Skeletal muscle cell (primary cell): ENCODE data around the gene ZC3H6.
"Not testable (repeated sequence)": the region's sequence is repeated elsewhere in the genome, so short reads cannot be mapped to it uniquely, and the experiment has no call there.

Source experiments
- DNase-seq: peaks from one replicate; pipeline ENCODE4 v3.0.0-alpha.2; 2010; ENCODE audit warnings: low read depth
- H3K4me3 ChIP-seq: 2 replicates; pipeline ENCODE4 v1.5.1; 2011; ENCODE audit warnings: low read depth, mild to moderate bottlenecking, control low read depth, low read length, moderate library complexity

The ZC3H6 gene

DNA sequence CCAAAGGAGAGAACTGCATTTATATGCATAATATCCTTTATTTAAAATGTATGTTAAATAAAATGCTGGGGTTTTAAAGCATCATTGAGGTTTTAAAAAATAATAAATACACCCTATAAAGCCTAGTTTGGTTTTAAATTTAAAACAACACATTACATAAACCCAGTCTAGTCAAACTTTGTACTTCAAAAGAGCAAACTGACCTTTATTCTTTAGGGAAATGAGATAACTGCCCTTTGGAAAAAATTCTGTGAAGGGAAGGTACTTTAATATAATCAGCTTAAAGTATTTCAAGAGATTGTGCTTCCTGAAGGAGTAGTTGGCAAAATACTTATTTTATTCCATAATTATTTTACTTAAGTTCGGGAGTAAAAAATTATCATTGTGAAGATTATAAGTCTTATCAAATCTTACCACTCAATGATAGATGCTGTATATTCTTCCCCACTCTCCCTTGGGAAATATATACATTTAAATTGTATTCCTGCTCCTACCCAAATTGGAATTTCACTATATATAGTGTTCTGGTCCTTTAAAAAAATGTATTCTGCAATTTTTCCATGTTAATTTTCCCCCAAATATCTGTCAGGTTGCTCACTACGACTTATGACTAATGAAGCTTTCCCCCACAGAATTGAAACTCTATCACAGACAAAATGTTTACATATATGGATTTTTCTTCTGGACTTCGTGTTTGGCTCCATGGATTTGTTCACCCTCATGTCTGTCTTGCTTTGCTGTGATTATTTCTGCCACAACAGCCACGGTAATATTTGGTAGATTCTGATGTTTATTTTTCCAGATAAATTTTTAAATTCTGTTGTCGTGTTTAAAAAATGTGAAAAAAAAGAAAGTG is 42.1 kb downstream of the ZC3H6 start:
- no peak for DNase-seq

DNA sequence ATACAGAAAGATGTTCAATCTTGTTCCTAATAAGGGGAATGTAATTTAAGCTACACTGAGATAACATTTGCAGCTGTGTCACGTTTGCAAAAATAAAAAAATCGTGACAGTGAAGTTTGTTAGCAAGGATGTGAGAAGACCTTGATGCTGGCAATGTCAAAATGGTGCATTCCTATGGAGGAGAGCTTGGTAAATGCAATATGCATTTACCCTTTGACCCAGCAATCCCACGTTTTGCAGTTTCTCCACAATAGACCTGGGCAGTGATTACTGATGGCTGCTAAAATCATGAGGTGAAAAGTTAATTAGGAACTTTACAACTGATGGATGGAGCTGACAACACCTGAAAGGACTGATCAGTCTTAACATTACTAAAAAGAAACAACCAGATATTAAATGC is 43.1 kb downstream of the ZC3H6 start:
- no peak for DNase-seq
- H3K4me3 ChIP-seq, result no peak overlapping the region

More for the DNA sequence above, 42.1 kb downstream of the ZC3H6 start:
- H3K4me3 ChIP-seq, result no peak overlapping the region

DNA sequence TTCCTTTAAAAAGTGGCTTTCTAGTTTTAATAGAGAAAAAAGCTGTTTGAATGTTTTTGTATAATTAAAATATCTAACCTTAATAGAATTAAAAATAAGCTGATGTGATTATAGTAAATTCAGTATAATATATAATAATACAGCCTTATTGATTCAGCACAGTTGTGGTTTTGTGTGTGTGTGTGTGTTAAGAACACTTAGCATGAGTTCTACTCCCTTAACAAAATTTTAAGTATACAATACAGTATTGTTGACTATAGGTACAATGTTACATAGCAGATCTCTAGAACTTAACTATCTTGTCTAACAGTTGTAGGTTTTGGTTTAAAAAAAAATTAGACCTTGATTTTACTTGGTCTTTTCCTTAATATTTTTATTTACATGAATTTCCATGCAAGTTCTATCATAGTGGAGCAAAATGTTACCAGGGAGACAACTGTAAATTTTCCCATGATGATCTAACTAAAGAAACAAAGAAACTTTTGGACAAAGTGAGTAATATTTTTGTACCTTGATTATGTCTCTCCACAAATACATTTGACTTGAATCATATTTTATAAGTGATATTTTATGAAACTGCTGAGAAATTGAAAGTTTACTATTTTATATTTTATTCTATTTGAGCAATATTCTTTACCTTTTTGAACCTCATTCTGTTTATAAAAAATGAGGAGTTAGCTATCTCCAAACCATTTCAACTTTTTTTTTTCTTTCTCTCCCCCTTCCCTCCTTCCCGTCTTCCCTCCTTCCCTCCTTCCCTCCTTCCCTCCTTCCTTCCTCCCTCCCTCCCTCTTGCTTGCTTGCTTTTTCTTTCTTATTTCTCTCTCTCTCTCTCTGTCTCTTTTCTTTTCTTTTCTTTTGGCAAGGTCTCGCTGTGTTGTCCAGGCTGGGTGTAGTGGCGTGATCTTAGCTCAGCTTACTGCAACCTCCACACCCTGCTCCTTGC is 46.3 kb downstream of the ZC3H6 start:
- no peak for DNase-seq
- H3K4me3 ChIP-seq, result no peak overlapping the region

DNA sequence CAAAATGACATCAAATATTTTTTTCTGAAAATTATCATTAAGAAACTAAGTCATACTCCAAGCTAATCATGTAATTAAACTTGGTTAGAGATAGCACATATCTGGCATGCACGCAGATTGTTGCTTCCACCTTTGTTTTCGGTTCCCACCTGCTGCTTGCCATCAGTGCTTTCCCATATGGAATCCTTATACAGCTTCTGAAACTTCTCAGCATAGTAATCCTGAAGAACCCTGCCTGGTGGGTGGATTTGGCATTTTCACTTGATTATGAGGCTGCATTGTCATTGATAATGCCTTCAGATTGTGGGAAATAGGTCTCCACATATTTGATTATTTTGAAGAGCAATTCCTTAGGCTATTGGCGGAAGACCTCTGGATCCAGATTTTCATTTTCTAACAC is 47.5 kb downstream of the ZC3H6 start:
- no peak overlapping the region for H3K4me3 ChIP-seq
- DNase-seq, result no peak

DNA sequence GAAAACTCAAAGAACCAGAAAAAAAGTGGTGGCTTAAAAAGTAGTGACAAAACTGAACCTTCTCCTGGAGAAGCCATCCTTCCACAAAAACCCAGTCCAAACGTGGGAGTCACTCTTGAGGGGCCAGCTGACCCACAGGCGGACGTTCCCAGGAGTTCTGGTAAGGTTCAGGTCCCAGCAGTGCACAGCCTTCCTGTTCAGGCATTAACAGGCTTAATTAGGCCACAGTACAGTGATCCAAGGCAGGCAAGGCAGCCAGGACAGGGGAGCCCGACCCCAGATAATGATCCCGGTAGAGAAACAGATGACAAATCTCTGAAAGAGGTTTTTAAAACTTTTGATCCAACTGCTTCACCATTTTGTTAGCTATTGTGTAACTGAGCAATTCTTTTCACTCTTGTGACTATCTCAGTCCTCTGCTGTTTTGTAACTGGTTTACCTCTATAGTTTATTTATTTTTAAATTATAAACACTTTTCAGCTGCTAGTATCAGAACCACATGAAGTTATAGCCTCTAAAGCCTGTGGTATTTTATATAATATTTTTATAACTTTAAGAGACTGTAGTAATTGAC is 56.8 kb downstream of the ZC3H6 start:
- no peak overlapping the region for H3K4me3 ChIP-seq
- no peak for DNase-seq

DNA sequence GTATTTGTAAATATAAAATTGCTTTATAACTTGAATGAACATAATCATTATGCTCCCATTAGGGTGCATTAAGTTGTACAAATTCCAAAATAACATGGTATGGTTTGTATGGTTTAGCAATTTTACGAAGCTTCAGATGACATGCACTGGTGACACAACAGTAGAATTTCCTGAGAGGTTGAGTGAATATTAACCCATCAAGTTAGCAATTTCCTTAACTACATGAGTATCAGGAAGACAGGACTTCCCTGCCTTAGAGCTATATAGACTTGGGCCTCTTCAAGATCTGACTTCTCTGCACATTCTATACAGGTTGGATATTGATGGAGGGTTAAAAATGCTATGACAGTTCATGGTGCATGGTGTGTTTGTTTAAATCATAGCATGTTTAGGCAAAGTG is 60.2 kb downstream of the ZC3H6 start:
- no peak for DNase-seq
- no peak overlapping the region for H3K4me3 ChIP-seq

DNA sequence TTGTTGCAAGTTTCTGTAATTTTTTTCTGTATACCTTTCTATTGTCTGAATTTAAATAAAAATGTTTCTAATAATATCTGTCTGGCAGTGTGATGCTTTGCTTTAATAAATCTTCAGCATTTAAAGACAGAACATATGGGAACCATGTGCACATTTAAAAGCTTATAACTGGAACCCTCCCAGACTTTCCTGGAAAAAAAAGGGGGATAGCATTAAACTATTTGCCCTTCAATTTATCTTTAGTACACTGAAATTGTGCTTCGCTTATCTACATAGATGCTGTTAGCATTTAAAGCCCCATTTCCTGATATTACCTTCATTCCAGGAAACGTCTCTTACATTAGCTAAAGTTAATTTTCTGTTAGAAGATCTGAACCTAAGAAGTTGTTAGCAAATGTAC is 64.6 kb downstream of the ZC3H6 start:
- no peak for DNase-seq
- H3K4me3 ChIP-seq, result no peak overlapping the region

DNA sequence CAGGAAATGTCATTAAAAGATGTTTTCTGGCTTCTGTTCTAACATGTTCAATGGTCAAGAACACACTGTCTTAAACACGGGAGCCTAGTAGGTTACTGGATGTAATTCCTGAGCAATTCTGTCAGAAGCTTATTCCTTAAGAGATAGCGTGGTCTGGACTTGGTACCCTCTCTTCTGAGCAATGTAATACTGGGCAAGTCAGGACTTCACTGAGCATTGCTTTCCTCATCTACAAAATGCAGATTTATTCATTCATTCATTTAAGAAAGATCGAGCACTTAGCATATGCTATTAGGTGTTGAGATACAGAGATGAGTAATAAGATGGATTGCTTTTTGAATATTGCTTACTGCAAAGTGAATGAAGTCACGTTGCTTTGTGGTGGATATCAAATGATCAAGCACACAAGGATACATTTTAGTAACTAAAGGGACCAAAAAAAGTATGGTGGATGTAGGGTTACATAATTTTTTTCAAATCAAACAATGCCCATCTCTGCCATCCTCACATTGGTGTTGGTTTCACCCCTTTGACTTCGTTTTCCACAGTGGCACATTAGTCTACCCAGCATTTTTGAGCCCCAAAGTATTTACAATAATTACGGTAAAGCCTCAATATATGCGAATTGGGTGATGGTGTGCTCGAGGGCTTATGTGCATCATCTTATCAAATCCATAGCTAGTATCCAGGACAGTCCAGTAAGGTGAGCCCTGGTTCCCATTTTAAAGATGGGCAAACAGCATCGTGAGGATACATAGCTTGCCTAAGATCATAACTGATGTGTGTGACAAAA is 65.3 kb downstream of the ZC3H6 start:
- no peak for DNase-seq

DNA sequence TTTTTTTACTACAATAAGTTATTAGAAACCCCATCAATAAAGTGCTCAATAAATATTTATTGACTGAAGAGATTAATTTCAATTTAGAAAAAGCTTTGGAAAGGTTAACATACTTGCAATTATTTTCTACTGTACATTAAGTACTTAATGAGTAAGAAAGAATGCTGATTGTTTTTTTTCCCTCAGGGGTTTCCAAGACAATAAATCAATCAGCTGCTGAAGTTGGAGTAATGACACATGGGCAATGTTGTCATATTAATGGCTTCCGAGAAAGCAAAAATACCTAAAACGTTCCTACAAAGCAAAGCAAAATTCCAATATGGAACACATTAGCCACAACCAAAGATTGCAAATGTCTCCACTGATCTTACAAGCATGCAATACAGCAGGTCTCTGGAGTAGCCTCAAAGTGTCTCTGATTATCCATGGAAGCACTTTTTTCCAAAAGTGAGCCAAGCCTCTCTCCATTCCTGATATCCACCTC is 66.7 kb downstream of the ZC3H6 start:
- H3K4me3 ChIP-seq, result no peak overlapping the region
- DNase-seq, result no peak

More for the DNA sequence above, 65.3 kb downstream of the ZC3H6 start:
- H3K4me3 ChIP-seq, result no peak overlapping the region

DNA sequence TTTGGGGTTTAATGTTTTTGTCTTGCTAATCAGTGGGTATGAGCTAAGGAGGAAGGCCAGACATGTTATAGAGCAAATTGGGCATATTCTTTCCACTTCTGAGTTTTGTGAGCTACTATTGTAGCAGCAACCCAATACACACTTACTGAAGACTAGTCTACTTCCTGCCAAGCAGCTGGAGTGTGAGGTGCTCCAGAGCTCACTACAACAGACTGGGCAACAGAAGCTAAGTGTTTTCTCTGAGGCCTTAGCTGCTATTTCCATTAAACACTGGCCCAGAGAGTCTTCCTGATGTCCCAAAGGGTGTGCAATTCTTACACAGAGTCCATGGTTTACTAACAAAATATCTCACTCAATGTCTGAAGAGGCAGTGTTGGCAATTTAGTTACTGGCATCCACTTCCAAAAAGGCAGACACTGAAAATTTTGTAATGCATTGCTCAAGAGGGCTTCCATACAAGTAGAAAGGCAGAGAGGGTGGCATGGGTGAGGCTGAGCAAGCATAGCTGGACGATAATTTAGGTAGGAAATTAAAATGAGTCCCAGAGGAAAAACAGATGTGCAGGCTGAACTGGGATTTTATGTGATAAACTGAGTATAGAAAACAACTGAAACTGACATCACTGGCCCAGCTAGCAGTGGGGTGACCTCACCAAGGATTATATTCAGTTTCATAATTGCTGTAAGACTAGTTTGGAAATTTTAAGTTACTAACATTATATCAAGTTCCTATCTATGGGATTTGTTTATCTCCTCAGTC is 68.6 kb downstream of the ZC3H6 start:
- H3K4me3 ChIP-seq, result no peak overlapping the region
- peak; percentile 0 for DNase-seq

DNA sequence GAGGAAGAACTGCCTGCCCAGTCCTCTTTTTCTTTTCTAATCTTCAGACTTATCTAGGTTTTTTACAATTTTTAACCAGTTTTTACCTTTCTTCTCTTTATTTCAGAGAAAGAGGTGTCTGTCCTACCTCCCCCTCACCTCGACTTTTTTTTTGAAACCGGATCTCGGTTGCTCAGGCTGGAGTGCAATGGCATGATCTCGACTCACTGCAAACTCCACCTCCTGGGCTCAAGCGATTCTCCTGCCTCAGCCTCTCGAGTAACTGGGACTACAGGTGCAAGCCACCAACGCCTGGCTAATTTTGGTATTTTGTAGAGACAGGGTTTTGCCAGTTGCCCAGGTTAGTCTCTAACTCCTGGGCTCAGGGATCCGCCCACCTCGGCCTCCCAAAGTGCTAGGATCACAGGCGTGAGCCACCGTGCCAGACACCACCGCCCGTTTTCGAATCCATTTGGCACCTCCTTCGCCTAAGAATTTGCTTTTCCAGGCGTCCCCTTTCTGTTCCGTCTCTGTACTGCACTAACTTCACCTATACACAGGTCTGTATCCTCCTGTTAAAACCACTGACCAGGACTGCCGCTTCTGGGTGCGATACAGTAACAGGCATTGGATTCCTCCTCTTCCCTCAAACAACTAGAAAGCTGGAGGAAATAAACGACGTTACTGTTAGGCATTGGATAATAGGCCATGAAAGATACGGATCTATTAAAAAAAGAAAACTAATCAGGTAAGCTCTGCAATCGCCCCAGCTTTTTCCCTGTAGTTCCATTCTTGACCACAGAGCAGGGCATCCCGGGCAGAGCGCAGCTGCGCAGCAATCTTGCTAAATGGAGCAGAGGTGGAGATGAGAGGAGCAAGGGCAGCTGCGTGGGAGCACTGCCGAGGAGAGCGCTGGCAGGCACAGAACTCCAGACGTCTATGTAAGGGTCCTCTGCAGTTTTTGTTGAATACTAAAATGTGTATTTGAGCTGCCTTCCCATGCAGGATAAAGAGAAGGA is 69.9 kb downstream of the ZC3H6 start:
- no peak overlapping the region for H3K4me3 ChIP-seq
- DNase-seq, result no peak

DNA sequence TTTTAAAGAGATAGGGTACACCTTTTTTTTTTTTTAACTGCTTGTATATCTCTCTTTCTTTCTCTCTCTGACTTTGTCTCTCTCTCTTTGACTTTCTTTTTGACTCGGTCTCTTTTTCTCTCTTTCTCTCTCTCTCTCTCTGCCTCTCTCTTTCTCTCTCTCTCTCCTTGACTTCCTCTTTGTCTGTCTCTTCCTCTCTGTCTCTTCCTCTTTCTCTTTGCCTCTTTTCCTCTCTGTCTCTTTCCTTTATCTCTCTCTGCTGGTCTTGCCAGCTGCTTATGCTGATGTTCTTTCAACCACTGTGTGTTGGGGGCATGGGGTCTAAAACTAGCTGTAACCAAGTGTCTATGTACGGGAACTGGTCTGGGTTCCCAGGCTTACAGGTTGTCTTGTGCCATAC is 76.9 kb downstream of the ZC3H6 start:
- not testable (repeated sequence) for H3K4me3 ChIP-seq

DNA sequence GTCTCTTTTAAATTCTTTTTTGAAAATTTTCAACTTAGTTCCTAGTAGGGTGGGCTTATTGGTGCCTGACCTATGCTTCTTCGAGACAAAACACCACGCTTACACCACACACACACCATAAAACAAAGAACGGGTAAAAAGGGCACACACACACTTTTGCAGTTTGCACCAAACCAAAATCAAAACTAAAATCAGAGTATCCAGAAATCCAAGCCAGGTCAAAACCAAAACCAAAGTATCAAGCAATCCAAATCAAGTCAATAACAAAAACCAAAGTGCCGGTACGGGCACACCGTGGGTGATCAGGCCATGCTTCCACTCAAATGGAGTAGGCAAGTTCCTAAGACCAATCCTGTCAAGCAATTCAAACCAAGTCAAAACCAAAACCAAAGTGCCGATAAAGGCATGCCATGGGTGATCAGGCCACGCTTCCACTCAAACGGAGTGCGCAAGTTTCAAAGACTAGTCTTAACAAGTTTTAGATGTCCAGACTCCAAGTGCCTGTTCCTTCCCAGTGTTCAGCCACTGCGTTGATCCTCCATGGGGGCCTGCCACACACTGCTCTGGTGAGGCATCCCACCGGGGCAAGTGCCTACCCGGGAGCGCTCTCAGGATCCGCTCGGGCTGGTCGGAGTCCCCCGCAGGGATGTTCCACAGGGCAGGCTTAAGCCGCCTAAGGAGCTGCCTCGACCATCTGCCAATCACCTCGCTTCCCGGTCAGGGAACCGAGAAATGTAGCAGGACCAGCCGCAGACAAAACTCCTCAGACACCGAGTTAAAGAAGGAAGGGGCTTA is 77.6 kb downstream of the ZC3H6 start:
- H3K4me3 ChIP-seq, DNase-seq: not testable (repeated sequence)

More for the DNA sequence above, 76.9 kb downstream of the ZC3H6 start:
- DNase-seq, result not testable (repeated sequence)

DNA sequence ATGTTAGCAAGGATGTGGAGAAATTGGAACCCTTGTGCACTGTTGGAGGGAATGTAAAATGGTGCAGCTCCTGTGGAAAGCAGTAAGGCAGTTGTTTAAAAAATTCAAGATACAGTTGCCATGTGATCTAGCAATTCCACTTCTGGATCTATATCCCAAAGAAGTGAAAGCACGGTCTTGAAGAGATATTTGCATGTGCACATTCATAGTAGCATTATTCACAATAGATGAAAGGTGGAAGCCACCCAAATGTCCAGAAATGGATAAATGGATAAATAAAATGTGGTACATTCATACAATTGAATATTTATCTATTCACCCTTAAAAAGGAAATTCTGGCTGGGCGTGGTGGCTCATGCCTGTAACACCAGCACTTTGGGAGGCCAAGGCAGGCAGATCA is 78.9 kb downstream of the ZC3H6 start:
- not testable (repeated sequence) for H3K4me3 ChIP-seq, DNase-seq

DNA sequence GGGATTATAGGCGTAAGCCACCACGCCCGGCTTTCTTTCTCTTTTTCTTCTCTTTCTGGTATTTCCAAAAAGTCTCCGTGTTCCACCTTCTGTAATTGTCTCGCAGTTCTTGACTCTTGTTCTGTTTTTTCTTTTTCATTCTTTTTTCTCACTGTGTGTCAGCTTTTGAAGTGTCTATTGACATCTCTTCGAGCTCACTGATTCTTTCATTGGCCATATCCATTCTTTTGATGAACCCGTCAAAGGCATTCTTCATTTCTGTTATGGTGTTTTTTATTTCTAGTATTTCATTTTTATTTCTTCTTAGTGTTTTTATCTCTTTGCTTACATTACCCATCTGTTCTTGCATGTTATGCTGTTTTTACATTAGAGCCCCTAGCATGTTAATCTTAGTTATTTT is 84.7 kb downstream of the ZC3H6 start:
- not testable (repeated sequence) for DNase-seq, H3K4me3 ChIP-seq
